Neural crest cell (in vitro differentiated cells): ENCODE measurements around the gene POU2AF2. TPM values are rescaled to one million over a fixed set of nuclear protein-coding genes. Genes with fewer than 3 reads are reported as not detected.
"Not testable (repeated sequence)": the region's sequence is repeated elsewhere in the genome, so short reads cannot be mapped to it uniquely, and the experiment has no call there.

Experiments
- DNase-seq: peaks from one replicate; pipeline ENCODE4 v3.0.0; 2021; ENCODE audit warnings: low read depth, mixed read lengths, low spot score
- H3K27ac Mint-ChIP-seq: one replicate; pipeline ENCODE4 v1.8.0; 2021; ENCODE audit warnings: mild to moderate bottlenecking, mixed read lengths; ENCODE audit not compliant: unreplicated experiment
- H3K27me3 Mint-ChIP-seq: 2 replicates; pipeline ENCODE4 v1.8.0; 2021; ENCODE audit warnings: low read depth, mild to moderate bottlenecking, mixed read lengths
- H3K36me3 Mint-ChIP-seq: 2 replicates; pipeline ENCODE4 v1.8.0; 2021; ENCODE audit warnings: low read depth, mild to moderate bottlenecking, mixed read lengths
- H3K4me1 Mint-ChIP-seq: 2 replicates; pipeline ENCODE4 v1.8.0; 2021; ENCODE audit warnings: mixed read lengths
- H3K4me3 Mint-ChIP-seq: one replicate; pipeline ENCODE4 v1.8.0; 2021; ENCODE audit warnings: mild to moderate bottlenecking, mixed read lengths
- H3K9me3 Mint-ChIP-seq: 2 replicates; pipeline ENCODE4 v1.8.0; 2021; ENCODE audit warnings: mixed read lengths
- total RNA-seq: library from RNA; stranded (reverse); gene quantifications from 2 replicates; pipeline ENCODE4 v1.2.1, GENCODE V29; 2021
- TF ChIP-seq, protein P1 (sequence below): fragments of 200-600 bp; sonication (generic); conservative IDR thresholded peaks from 2 replicates; pipeline ENCODE4 v1.5.0; 2021; ENCODE audit warnings: antibody characterized with exemption, mild to moderate bottlenecking

The POU2AF2 gene
- total RNA-seq, 1 donor from 2014 or later = not detected

GRCh38 chr11:111207213-111207612 is 38.3 kb upstream of the POU2AF2 start:
- no peaks in the 10 kb centered on the region for H3K36me3 Mint-ChIP-seq
- H3K27ac Mint-ChIP-seq = no peak overlapping the region
- no peaks in the 10 kb centered on the region for H3K4me1 Mint-ChIP-seq
- TF ChIP-seq, protein P1, sequence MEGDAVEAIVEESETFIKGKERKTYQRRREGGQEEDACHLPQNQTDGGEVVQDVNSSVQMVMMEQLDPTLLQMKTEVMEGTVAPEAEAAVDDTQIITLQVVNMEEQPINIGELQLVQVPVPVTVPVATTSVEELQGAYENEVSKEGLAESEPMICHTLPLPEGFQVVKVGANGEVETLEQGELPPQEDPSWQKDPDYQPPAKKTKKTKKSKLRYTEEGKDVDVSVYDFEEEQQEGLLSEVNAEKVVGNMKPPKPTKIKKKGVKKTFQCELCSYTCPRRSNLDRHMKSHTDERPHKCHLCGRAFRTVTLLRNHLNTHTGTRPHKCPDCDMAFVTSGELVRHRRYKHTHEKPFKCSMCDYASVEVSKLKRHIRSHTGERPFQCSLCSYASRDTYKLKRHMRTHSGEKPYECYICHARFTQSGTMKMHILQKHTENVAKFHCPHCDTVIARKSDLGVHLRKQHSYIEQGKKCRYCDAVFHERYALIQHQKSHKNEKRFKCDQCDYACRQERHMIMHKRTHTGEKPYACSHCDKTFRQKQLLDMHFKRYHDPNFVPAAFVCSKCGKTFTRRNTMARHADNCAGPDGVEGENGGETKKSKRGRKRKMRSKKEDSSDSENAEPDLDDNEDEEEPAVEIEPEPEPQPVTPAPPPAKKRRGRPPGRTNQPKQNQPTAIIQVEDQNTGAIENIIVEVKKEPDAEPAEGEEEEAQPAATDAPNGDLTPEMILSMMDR = no peak
- no peaks in the 10 kb centered on the region for H3K9me3 Mint-ChIP-seq
- DNase-seq = no peak
- H3K27me3 Mint-ChIP-seq = no peaks in the 10 kb centered on the region
- H3K4me3 Mint-ChIP-seq = no peak overlapping the region

GRCh38 chr11:111209543-111210355 is 35.8 kb upstream of the POU2AF2 start:
- Mint-ChIP-seq H3K36me3 (no peaks in the 10 kb centered on the region), H3K27ac (no peak overlapping the region), H3K4me3 (no peak overlapping the region), H3K27me3 (no peaks in the 10 kb centered on the region), H3K9me3 (no peaks in the 10 kb centered on the region), H3K4me1 (no peaks in the 10 kb centered on the region)
- no peak for DNase-seq
- TF ChIP-seq, protein P1 = no peak

GRCh38 chr11:111213256-111213655 is 32.3 kb upstream of the POU2AF2 start:
- Mint-ChIP-seq H3K27me3 (no peaks in the 10 kb centered on the region), H3K4me3 (no peak overlapping the region), H3K27ac (no peak overlapping the region), H3K9me3 (no peaks in the 10 kb centered on the region), H3K36me3 (no peaks in the 10 kb centered on the region), H3K4me1 (no peaks in the 10 kb centered on the region)
- DNase-seq = no peak
- TF ChIP-seq, protein P1 = no peak

GRCh38 chr11:111220721-111221120 is 24.8 kb upstream of the POU2AF2 start:
- Mint-ChIP-seq H3K27ac (no peak overlapping the region), H3K4me3 (no peak overlapping the region), H3K27me3 (no peaks in the 10 kb centered on the region), H3K4me1 (no peaks in the 10 kb centered on the region), H3K36me3 (no peaks in the 10 kb centered on the region), H3K9me3 (peaks cover 7% of the 10 kb centered on the region)
- no peak for DNase-seq
- TF ChIP-seq, protein P1 = no peak

DNA sequence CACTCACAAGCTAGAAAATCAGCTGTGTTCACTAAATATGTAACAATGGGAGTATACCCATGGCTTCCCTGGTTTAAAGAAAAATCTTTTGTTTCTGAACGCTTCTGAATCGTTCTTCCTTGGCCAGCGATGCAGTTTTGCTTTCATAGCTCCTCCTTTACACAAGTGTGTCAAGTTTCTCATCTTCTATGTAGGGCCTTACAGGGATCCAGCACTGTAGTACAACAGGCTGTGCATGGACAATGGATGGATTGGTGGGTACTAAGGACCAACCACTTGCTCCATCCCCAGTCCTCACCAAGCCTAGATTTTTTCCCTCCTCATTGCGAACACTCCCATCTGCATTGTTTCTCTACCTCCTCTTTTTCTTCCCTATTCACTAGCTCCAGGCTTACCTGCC is 24.3 kb upstream of the POU2AF2 start:
- H3K27me3 Mint-ChIP-seq = no peaks in the 10 kb centered on the region
- TF ChIP-seq, protein P1 = no peak
- H3K9me3 Mint-ChIP-seq = peaks cover 7% of the 10 kb centered on the region
- no peak overlapping the region for H3K4me3 Mint-ChIP-seq
- H3K4me1 Mint-ChIP-seq = no peaks in the 10 kb centered on the region
- H3K27ac Mint-ChIP-seq = no peak overlapping the region
- no peaks in the 10 kb centered on the region for H3K36me3 Mint-ChIP-seq
- DNase-seq = no peak

GRCh38 chr11:111221936-111222335 is 23.6 kb upstream of the POU2AF2 start:
- H3K27ac Mint-ChIP-seq, H3K4me1 Mint-ChIP-seq, H3K36me3 Mint-ChIP-seq, H3K9me3 Mint-ChIP-seq, H3K4me3 Mint-ChIP-seq, DNase-seq, H3K27me3 Mint-ChIP-seq: not testable (repeated sequence)

DNA sequence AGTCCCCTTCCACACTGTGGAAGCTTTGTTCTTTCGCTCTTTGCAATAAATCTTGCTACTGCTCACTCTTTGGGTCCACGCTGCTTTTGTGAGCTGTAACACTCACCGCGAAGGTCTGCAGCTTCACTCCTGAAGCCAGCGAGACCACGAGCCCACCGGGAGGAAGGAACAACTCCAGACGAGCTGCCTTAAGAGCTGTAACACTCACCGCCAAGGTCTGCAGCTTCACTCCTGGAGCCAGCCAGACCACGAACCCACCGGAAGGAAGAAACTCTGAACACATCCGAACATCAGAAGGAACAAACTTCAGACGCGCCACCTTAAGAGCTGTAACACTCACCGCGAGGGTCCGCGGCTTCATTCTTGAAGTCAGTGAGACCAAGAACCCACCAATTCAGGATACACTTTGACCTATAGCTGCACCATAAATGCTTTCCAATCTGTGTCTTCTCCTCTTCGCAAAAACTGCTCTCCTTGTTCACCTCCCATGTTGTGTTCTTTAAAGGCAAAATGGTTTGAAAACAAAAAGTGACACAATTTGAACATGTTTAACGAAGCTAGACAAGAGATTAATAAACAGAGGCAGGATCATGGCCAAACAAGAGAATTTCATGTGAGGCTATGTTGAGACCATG is 22.6 kb upstream of the POU2AF2 start:
- not testable (repeated sequence) for H3K36me3 Mint-ChIP-seq, H3K4me3 Mint-ChIP-seq, H3K27ac Mint-ChIP-seq, H3K9me3 Mint-ChIP-seq, DNase-seq, H3K4me1 Mint-ChIP-seq, H3K27me3 Mint-ChIP-seq
